ENCODE results near the gene NECTIN1.

Gene NECTIN1

DNA sequence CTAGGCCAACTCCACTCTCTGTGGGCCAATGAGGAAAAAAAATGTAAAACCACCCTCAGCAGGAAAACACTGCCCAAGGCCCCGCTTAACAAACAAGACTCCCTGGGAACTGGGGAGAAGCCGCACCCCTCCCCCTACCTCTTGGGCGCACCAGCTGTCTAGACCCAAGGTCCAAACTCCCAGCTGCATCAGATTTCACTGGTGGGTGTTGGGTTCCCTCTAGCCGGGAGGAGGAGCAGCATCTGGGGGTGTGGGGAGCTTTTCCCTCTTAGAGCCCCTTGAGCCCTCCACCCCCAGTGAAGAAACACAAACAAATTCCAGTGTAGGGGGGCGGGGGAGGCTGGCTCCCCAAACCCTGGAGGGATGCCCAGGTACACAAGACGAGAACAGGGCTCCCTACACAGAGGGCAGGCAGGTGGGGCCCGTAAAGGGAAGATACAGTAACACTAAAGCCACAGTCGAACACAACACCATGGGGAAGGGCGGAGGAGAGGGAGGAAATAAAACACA, 64.9 kb downstream of the NECTIN1 start:
- DNase-seq (ENCODE audit: low read depth): no peak

DNA sequence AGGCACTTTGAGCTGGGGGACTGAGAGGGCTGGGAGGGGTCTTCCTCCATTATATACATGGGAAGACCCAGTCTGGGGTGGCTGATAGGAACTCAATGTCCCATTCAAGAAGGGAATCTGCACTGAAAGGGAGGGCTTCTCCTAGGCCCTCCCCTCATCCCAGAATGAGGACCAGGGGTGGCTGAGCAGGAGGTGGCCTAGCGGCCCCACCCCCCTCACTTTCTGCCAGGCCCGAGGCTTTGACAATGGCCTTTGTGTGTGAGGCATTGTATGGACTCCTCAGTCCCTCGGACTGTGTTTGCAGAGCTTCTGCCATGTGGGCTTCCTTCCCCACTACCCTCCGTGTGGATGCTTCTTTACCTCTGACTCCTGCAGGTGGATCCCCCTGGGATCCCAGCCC, 65.7 kb downstream of the NECTIN1 start:
- TF ChIP-seq, protein P1, sequence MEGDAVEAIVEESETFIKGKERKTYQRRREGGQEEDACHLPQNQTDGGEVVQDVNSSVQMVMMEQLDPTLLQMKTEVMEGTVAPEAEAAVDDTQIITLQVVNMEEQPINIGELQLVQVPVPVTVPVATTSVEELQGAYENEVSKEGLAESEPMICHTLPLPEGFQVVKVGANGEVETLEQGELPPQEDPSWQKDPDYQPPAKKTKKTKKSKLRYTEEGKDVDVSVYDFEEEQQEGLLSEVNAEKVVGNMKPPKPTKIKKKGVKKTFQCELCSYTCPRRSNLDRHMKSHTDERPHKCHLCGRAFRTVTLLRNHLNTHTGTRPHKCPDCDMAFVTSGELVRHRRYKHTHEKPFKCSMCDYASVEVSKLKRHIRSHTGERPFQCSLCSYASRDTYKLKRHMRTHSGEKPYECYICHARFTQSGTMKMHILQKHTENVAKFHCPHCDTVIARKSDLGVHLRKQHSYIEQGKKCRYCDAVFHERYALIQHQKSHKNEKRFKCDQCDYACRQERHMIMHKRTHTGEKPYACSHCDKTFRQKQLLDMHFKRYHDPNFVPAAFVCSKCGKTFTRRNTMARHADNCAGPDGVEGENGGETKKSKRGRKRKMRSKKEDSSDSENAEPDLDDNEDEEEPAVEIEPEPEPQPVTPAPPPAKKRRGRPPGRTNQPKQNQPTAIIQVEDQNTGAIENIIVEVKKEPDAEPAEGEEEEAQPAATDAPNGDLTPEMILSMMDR (conservative IDR thresholded peaks at IDR 0.05; ENCODE audit: low read length): no peak
- DNase-seq (ENCODE audit: low read depth): no peak

More for the DNA sequence above, 64.9 kb downstream of the NECTIN1 start:
- H3K4me3 ChIP-seq (ENCODE audit: low read length): no peak overlapping the region
- TF ChIP-seq, protein P1 (conservative IDR thresholded peaks at IDR 0.05; ENCODE audit: low read length): no peak

DNA sequence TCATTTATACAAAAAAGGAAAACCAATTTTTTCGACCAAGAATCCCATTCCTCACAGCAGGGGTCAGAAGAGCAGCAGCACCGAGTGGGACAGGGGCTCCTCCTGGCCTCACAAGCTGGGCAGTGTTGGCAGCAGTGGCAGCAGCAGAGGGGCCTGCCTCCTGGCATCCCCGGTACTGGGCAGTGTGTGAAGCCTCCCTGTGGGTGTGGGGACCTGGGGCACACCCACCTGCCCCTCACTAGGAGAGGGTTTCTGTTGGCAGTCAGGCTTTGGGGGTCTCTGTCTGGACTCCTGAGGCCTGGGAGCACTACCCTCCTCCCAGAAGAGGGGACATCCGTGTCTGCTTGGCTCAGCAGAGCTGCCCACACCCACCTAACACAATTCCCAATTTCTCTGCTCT, 67.8 kb downstream of the NECTIN1 start:
- TF ChIP-seq, protein P1 (conservative IDR thresholded peaks at IDR 0.05; ENCODE audit: low read length): no peak
- no peak overlapping the region for H3K4me3 ChIP-seq (ENCODE audit: low read length)
- no peak for DNase-seq (ENCODE audit: low read depth)

More for the DNA sequence above, 65.7 kb downstream of the NECTIN1 start:
- no peak overlapping the region for H3K4me3 ChIP-seq (ENCODE audit: low read length)

DNA sequence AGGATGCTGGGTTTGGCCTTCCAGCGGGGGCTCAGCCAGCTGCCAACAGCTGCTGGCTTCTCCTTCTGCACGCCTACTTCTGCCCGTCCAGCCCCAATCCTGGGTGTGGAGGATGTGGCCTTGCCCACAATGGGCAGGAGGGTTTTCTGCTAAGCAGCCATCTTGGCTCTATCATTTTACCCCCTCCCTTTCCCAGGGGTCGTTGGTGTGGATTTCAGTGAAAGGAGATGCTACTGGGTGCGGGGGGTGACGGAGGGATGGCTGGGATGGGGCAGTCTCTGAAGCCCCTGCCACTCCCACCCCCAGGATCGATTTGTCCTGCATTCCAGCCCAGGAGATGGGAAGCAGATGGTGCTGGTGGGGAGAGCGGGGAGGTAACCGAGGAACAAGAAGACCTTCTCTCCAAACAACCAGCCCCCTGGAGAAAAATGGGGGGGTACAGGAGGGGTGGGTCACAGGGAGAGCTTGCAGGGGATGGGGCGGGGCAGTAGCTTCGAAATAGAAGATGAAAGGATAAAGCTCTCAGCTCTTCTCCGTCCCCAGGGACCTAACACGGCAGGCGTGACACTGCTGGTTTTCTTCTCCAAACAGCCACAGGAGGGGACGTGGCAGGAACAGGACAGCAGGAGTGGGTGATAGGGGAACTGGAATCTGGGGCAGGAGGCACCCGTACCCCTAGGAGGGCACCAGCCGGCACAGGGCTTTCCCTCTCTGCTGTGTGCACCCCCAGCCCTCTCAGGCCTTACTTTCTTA, 68.9 kb downstream of the NECTIN1 start:
- no peak overlapping the region for H3K4me3 ChIP-seq (ENCODE audit: low read length)
- TF ChIP-seq, protein P1 (conservative IDR thresholded peaks at IDR 0.05; ENCODE audit: low read length): no peak
- DNase-seq (ENCODE audit: low read depth): no peak

DNA sequence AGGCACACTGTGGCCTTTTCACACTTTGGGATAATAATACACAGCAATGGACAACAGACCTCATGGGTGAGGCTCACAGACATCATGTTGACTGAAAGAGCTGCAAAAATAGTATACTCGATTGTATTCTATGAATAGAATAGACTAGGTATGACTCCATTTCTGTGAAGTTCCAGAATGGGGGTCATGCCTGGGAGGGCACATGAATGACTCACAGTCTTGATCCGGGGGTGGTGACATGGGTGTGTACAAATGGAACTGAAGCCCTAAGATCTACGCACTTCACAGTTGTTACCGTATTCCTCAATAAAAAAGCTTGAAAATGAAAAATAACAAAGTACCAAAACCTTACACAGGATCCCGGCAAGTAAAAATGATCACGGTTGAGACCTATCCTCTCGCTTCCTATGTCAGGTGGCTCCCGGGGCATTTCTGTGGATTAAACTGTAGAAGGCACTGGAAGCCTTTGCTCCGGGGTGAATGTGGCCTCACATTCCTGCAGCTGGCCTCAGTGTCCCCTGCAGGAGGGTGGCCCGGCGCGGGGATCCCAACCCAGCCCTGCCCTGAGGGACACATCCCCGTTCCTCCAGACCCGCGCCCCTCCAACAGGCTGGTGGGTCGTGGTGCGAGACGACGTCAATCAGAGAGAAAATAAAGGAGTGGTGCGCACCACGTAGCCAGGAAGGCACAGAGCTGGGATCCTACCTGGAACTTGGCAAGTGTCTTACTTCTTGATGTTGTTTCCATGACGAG, 75.9 kb downstream of the NECTIN1 start:
- TF ChIP-seq, protein P1 (conservative IDR thresholded peaks at IDR 0.05; ENCODE audit: low read length): no peak
- DNase-seq (ENCODE audit: low read depth): no peak
- H3K4me3 ChIP-seq (ENCODE audit: low read length): no peak overlapping the region

DNA sequence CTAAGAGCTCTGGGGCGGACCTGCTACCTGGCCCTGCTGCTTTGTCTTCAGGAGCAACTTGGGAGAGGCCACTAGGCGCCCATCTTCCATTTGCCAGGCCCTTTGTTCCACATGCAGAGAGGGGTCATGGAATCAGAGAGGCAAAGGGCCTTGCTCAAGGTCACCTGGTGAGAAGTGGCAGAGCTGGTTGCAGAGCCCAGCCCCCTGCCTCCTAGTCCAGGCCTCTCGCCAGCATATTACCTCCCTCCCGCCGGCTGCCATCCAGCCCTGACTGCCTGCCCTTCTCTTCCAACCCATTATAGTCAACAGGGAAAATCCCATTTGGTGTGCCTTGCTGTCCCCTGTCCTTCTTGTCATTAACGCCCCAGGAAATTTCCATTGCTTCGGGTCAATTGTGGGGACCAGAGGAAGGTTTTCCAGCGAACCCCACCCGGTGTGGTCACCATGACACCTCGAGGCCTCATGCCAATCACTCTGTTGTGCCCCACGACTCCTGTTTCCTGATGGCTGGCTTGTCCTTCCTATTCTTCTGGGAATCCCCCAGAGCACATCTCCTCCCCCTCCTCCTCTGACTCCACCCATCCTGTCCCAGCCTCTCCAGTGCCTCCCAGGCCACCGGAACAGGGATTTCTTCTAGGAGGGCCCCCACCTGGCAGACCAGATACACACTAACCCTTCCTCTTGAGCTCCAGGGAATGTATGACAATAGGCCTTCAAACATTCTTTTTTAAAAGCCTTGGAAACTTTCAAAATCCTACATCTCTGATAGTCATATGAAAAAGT, 77.0 kb downstream of the NECTIN1 start:
- no peak for DNase-seq (ENCODE audit: low read depth)

More for the DNA sequence above, 77.0 kb downstream of the NECTIN1 start:
- H3K4me3 ChIP-seq (ENCODE audit: low read length): no peak overlapping the region
- TF ChIP-seq, protein P1 (conservative IDR thresholded peaks at IDR 0.05; ENCODE audit: low read length): no peak

Data from AG10803 (cell line).